ENCODE measurements around the gene LRRC18.

GRCh38 chr10:48957361-48958151, 17.9 kb upstream of the LRRC18 start:
- TF ChIP-seq CTCF (IDR thresholded peaks at IDR 0.05), result no peak
- no peak for TF ChIP-seq POLR2A (IDR thresholded peaks at IDR 0.05)

All from uterus (tissue), 2 donors.